Mucosa of stomach (tissue), 1 donor: Measurements from ENCODE around the gene TLN1.

ENCODE experiments used
- H3K27me3 ChIP-seq: one replicate; pipeline ENCODE4 v1.7.0; 2013; ENCODE audit warnings: mild to moderate bottlenecking, low read length; ENCODE audit not compliant: control insufficient read depth, insufficient read depth
- H3K36me3 ChIP-seq: one replicate; pipeline ENCODE4 v1.7.0; 2013; ENCODE audit warnings: low read length; ENCODE audit not compliant: control insufficient read depth, insufficient read depth
- H3K4me1 ChIP-seq: one replicate; pipeline ENCODE4 v1.7.0; 2013; ENCODE audit warnings: mild to moderate bottlenecking, low read length; ENCODE audit not compliant: control insufficient read depth, insufficient read depth
- H3K4me3 ChIP-seq: one replicate; pipeline ENCODE4 v1.7.0; 2013; ENCODE audit warnings: low read length
- H3K9ac ChIP-seq: one replicate; pipeline ENCODE4 v1.7.0; 2013; ENCODE audit warnings: mild to moderate bottlenecking, low read length, moderate library complexity
- H3K9me3 ChIP-seq: one replicate; pipeline ENCODE4 v1.7.0; 2013; ENCODE audit warnings: mild to moderate bottlenecking, low read length, moderate library complexity; ENCODE audit not compliant: control insufficient read depth
- donor health status: Pancreatic carcinoma.

The TLN1 gene

GRCh38 chr9:35732185-35732799 is at the start of gene TLN1, which contains the start of gene CREB3:
TSS of gene TLN1 (minus strand) at chr9:35732195. CDS start at chr9:35725694, 6,501 bp downstream.
TSS of gene CREB3 (plus strand) at chr9:35732666. CDS start at chr9:35732773, 107 bp downstream.
- H3K27me3 ChIP-seq, result no peaks in the 10 kb centered on the region
- peaks cover 10% of the 10 kb centered on the region for H3K36me3 ChIP-seq
- H3K4me1 ChIP-seq, result peaks cover 49% of the 10 kb centered on the region
- no peaks in the 10 kb centered on the region for H3K9me3 ChIP-seq
- peak within 1 kb of the TSS; percentile 77 for H3K9ac ChIP-seq
- H3K4me3 ChIP-seq, result peak within 1 kb of the TSS; percentile 91

- H3K27me3 ChIP-seq, result no peaks in the 10 kb centered on the region
- H3K9me3 ChIP-seq, result no peaks in the 10 kb centered on the region
- H3K4me3 ChIP-seq, result no peak overlapping the region
- H3K36me3 ChIP-seq, result no peaks in the 10 kb centered on the region
- H3K9ac ChIP-seq, result no peak overlapping the region
- peaks cover 3% of the 10 kb centered on the region for H3K4me1 ChIP-seq
Measured at GRCh38 chr9:35781066-35781465, 49.1 kb upstream of the TLN1 start.

GRCh38 chr9:35778496-35778895 is 46.5 kb upstream of the TLN1 start:
- H3K4me3 ChIP-seq, result no peak overlapping the region

GRCh38 chr9:35776018-35776417 is 44.0 kb upstream of the TLN1 start:
- Histone ChIP-seq H3K4me3 (no peak overlapping the region), H3K9ac (no peak overlapping the region), H3K27me3 (no peaks in the 10 kb centered on the region), H3K4me1 (peaks cover 16% of the 10 kb centered on the region), H3K9me3 (no peaks in the 10 kb centered on the region), H3K36me3 (no peaks in the 10 kb centered on the region)

More at GRCh38 chr9:35778496-35778895, 46.5 kb upstream of the TLN1 start:
- peaks cover 3% of the 10 kb centered on the region for H3K4me1 ChIP-seq
- H3K9me3 ChIP-seq, result no peaks in the 10 kb centered on the region
- H3K9ac ChIP-seq, result no peak overlapping the region
- H3K36me3 ChIP-seq, result no peaks in the 10 kb centered on the region
- H3K27me3 ChIP-seq, result no peaks in the 10 kb centered on the region

- Histone ChIP-seq H3K36me3 (no peaks in the 10 kb centered on the region), H3K4me3 (no peak overlapping the region), H3K4me1 (peaks cover 25% of the 10 kb centered on the region), H3K27me3 (no peaks in the 10 kb centered on the region), H3K9ac (no peak overlapping the region), H3K9me3 (no peaks in the 10 kb centered on the region)
Measured at GRCh38 chr9:35774907-35775635, 43.1 kb upstream of the TLN1 start.

GRCh38 chr9:35771943-35772342 is 39.9 kb upstream of the TLN1 start:
- Histone ChIP-seq H3K4me1 (peaks cover 23% of the 10 kb centered on the region), H3K9ac (no peak overlapping the region), H3K4me3 (no peak overlapping the region)

GRCh38 chr9:35771534-35771933 is 39.5 kb upstream of the TLN1 start:
- no peaks in the 10 kb centered on the region for H3K36me3 ChIP-seq
- H3K27me3 ChIP-seq, result no peaks in the 10 kb centered on the region
- no peaks in the 10 kb centered on the region for H3K9me3 ChIP-seq
- no peak overlapping the region for H3K4me3 ChIP-seq
- no peak overlapping the region for H3K9ac ChIP-seq
- peaks cover 23% of the 10 kb centered on the region for H3K4me1 ChIP-seq

More at GRCh38 chr9:35771943-35772342, 39.9 kb upstream of the TLN1 start:
- no peaks in the 10 kb centered on the region for H3K27me3 ChIP-seq
- no peaks in the 10 kb centered on the region for H3K36me3 ChIP-seq
- no peaks in the 10 kb centered on the region for H3K9me3 ChIP-seq

- H3K9ac ChIP-seq, result no peak overlapping the region
- H3K4me1 ChIP-seq, result peaks cover 23% of the 10 kb centered on the region
- H3K4me3 ChIP-seq, result no peak overlapping the region
Measured at GRCh38 chr9:35771075-35771433, 39.1 kb upstream of the TLN1 start.

GRCh38 chr9:35769763-35770162 is 37.8 kb upstream of the TLN1 start:
- no peaks in the 10 kb centered on the region for H3K36me3 ChIP-seq

More at GRCh38 chr9:35771075-35771433, 39.1 kb upstream of the TLN1 start:
- no peaks in the 10 kb centered on the region for H3K27me3 ChIP-seq
- no peaks in the 10 kb centered on the region for H3K36me3 ChIP-seq
- H3K9me3 ChIP-seq, result no peaks in the 10 kb centered on the region

GRCh38 chr9:35767458-35767857 is 35.5 kb upstream of the TLN1 start:
- Histone ChIP-seq H3K4me1 (peaks cover 34% of the 10 kb centered on the region), H3K9ac (no peak overlapping the region), H3K4me3 (no peak overlapping the region), H3K36me3 (no peaks in the 10 kb centered on the region), H3K27me3 (no peaks in the 10 kb centered on the region), H3K9me3 (no peaks in the 10 kb centered on the region)

More at GRCh38 chr9:35769763-35770162, 37.8 kb upstream of the TLN1 start:
- no peaks in the 10 kb centered on the region for H3K27me3 ChIP-seq
- no peak overlapping the region for H3K4me3 ChIP-seq
- H3K4me1 ChIP-seq, result peaks cover 23% of the 10 kb centered on the region
- no peak overlapping the region for H3K9ac ChIP-seq
- no peaks in the 10 kb centered on the region for H3K9me3 ChIP-seq

- Histone ChIP-seq H3K9me3 (no peaks in the 10 kb centered on the region), H3K27me3 (no peaks in the 10 kb centered on the region), H3K4me3 (no peak overlapping the region)
Measured at GRCh38 chr9:35766997-35767396, 35.0 kb upstream of the TLN1 start.

GRCh38 chr9:35763803-35764202 is 31.8 kb upstream of the TLN1 start:
- H3K36me3 ChIP-seq, result no peaks in the 10 kb centered on the region
- no peak overlapping the region for H3K9ac ChIP-seq
- no peak overlapping the region for H3K4me3 ChIP-seq
- H3K4me1 ChIP-seq, result peaks cover 18% of the 10 kb centered on the region
- no peaks in the 10 kb centered on the region for H3K9me3 ChIP-seq
- no peaks in the 10 kb centered on the region for H3K27me3 ChIP-seq

More at GRCh38 chr9:35766997-35767396, 35.0 kb upstream of the TLN1 start:
- H3K36me3 ChIP-seq, result no peaks in the 10 kb centered on the region
- no peak overlapping the region for H3K9ac ChIP-seq
- H3K4me1 ChIP-seq, result peaks cover 29% of the 10 kb centered on the region
